Sigmoid colon (tissue), 4 donors: ENCODE results near the gene ANKRD27.

Experiments used
- EP300 ChIP-seq, 4 donors: sonication (generic); formaldehyde crosslinking; IDR thresholded peaks; one replicate each; pipeline ENCODE4 v1.6.1; 2017; ENCODE audit warnings: antibody characterized with exemption in 4 of 4
- POLR2A ChIP-seq, 2 donors: fragments of 450-650 bp; IDR thresholded peaks; one replicate each; pipeline ENCODE4 v1.6.1; 2016; ENCODE audit warnings: antibody characterized with exemption in 2 of 2, mild to moderate bottlenecking in 2 of 2, moderate library complexity in 2 of 2
- POLR2AphosphoS5 ChIP-seq, 4 donors: sonication (generic); formaldehyde crosslinking; IDR thresholded peaks; one replicate each; pipeline ENCODE4 v1.6.1; 2017; ENCODE audit warnings: antibody characterized with exemption in 4 of 4
- TF ChIP-seq, protein P1 (sequence below), 4 experiments: fragments of 450-650 bp in 3 of 4; fragments of 200-600 bp in 1 of 4; IDR thresholded peaks; one replicate each; pipeline ENCODE4 v1.5.1; 2016 to 2019; ENCODE audit warnings: antibody characterized with exemption in 4 of 4, mild to moderate bottlenecking in 3 of 4, moderate library complexity in 2 of 4

DNA sequence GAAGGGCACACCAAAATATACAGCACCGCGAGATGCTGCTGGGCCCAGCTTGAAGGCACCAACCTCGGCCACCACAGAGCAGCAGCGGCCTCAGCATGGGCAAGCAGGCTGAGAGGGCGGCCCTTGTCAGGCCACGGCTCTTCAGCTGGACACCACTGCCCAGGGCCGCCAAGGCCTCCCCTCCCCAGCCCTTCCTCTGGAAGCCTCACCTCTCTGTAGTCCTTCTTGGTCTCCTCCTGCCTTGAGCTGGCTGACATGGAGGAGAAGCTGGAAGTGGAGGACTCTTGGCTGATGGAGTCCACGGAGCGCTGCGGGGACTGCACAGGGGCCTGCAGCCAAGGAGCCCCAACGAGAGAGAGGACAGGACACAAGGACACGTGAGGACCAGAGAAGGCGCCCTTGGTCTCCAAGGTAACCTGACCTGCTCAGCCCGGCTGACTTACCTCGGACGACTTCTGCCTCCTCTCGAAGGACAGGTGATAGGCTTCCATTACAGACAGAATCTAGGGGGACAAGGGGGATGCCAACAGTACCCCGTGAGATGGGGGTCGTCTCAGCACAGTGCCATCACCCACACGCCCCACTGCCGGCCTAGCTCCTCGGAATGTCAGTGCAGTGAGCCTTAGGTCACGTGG is 55.8 kb downstream of the ANKRD27 start:
- no peak for TF ChIP-seq POLR2A (IDR thresholded peaks at IDR 0.05)
- TF ChIP-seq, protein P1, sequence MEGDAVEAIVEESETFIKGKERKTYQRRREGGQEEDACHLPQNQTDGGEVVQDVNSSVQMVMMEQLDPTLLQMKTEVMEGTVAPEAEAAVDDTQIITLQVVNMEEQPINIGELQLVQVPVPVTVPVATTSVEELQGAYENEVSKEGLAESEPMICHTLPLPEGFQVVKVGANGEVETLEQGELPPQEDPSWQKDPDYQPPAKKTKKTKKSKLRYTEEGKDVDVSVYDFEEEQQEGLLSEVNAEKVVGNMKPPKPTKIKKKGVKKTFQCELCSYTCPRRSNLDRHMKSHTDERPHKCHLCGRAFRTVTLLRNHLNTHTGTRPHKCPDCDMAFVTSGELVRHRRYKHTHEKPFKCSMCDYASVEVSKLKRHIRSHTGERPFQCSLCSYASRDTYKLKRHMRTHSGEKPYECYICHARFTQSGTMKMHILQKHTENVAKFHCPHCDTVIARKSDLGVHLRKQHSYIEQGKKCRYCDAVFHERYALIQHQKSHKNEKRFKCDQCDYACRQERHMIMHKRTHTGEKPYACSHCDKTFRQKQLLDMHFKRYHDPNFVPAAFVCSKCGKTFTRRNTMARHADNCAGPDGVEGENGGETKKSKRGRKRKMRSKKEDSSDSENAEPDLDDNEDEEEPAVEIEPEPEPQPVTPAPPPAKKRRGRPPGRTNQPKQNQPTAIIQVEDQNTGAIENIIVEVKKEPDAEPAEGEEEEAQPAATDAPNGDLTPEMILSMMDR (IDR thresholded peaks at IDR 0.05) = no peak
- no peak for TF ChIP-seq EP300 (IDR thresholded peaks at IDR 0.05)
- no peak for TF ChIP-seq POLR2AphosphoS5 (IDR thresholded peaks at IDR 0.05)
